Stimulated activated CD4-positive, alpha-beta T cell treated with anti-CD3 and anti-CD28 coated beads, Interleukin-15, amount 100 ng/mL, for 1 hour (primary cell): ENCODE results near the gene OLA1.

ENCODE experiments used
- DNase-seq, 2 donors: peaks; one replicate each; pipeline ENCODE4 v3.0.0-alpha.2; 2020; ENCODE audit warnings: low read depth in 1 of 2, low spot score in 1 of 2

Gene OLA1

DNA sequence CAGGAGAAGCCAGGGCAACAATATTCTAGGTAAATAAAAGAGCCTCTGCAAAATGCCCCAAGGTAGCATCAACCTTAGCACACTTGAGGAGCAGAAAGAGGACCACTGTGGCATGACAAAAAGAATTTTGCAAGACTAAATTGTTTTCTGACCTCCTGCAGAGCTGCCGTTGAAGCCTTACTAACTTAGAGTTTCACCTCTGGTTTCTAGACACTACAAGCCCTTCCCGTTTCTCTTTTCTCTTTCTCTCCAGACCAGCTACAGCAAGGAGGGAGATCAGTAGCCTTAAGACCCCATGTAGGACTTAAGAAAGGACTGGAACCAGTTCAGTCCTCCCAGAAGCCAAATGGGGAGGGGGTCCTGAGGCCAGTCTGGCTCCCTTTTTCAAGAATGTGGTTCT lies 209.9 kb downstream of the OLA1 start:
- no peak for DNase-seq

DNA sequence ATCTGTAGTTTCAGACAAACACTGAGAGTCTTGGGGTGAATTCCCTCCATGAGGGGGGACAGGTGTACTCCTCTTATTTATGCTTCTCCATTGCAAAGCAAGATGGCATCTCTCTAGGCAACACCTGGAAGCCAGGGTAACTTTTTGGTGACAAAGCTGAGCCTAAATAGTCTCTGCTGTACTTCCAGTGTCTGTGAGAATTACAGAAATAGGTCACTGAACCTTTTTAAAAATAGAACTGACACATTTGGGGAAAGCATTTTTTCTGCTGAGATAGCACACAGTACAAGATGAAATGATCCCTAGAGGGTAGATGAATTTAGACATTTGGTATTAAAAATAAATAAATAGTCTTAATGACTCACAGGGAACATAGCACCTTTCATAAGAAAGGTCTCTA lies 211.5 kb downstream of the OLA1 start:
- DNase-seq, result no peak

DNA sequence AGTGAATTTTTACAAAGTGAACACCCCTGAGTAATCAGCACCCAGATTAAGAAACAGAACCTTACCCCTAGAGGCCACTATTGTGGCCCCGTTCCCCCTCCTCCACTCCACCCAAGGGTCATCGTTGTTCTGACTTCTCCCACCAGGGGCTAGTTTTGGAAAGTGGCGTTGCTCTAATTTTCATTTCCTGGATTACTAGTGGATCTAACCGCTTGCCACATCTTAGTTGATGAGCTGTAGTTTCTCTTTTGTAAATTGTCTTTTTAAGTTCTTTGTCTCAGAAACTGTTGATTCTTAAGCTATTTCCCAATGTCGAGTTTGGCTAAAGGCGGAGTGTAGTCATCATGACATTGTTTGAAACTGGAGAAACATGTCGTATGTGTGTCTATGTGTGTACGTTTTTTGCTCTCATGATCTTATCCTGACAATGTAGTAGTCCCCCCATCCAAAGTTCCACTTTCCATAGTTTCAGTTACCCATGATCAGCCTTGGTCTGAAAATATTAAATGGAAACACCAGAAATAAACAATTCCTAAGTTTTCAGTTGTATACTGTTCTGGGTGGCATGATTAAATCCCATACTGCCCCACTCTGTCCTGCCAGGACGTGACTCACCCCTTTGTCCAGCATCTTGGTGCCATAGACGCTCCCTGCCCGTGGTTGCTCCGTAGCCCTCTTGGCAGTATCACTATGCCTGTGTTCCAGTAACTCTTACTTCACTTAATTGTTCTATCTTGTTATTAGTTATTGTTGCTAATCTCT lies 212.2 kb downstream of the OLA1 start:
- DNase-seq, result no peak

DNA sequence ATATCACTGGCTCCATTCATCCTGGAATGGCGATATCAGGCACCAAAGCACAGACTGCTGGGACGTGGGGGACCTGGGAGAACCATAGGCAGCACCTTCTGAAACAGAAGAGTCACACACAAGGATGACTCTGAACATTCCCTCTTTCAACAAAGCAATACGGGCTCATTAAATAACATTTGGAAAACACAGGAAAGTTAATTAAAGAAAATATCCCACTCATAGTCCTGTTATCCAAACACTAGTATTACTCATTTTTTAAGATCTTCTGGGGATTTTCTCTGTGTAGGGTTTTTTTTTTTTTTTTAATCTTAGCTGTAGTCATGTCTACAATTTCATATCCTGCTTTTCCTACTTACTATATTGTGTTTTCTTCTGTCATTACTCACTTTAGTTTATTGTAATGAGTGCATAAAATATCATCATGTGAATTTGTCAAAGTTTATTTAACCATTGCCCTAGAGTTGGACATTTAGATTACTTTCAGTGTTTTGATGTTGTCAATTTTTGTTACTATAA lies 213.2 kb downstream of the OLA1 start:
- no peak for DNase-seq

DNA sequence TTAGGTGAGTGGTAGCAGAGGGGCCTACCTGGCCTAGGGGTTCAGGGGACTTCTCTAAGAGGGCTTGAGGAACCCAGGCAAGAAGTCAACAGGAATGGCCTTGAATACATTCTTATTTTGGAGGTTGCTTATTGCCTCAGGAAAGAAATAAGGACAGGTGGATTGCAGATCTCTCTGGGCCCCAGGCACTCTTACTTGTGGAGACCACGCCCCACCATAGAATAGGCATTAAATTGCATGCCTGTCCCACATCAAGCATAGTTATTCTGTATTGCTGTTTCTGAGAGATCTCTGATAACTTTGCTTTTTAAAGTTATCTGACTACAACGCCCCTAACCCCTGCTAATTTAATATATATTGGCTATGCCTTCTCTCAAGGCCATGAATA lies 215.2 kb downstream of the OLA1 start:
- DNase-seq, result no peak

DNA sequence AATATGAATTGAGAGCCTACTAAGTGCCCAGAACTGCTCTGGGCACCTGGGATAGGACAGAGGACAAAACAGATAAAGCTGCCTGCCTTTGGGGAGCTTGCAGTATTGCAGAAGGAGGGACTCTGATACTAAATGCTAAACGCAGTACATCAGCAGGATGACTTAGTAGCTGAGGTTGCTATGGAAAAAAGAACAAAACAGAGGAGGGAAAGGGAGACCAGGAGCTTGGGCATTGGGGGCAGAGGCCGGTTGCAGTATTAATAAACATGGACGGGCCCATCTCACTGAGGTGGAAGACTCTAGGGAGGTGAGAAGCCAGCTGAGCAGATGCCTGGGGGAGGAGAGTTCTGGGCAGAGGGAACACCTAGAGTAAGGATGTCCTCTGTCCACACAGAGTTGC lies 217.1 kb downstream of the OLA1 start:
- DNase-seq, result no peak

DNA sequence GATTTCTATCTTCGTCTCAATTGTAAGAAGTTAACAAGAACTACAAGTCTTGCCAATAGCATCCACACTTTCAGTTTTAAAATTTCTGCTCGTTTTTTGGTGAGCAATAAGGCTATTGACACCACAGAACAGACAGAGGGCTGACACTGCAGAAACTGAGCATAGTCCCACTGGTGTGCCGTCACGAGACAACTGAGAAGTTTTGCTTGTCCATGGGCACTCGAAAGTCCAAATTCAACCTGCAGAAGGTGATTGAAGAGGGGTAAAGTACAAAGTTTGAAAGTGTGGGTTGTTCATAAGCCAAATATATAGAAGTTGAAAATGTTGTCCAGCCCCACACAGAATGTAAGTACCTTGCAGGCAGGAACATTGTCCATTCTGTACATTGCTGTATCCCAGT lies 219.4 kb downstream of the OLA1 start:
- no peak for DNase-seq

DNA sequence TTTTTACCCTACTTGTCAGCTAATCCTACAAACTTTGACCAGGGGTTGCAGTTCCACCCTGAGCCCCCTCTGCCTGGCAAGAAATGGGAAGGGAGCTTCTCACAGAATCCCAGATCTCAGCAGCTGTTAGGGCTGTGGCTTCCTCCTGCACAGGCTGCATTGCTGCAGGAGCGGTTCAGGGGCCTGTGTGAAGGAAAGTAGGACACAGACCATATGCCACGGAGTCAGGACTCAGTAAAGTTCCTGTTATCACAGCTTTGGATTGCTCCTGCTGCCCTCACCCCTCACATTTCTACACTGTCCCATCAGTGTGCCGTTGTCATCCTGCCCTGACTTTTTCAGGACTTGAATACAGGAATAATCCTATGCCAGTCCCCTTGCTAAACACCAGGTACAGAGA lies 220.4 kb downstream of the OLA1 start:
- DNase-seq, result no peak

DNA sequence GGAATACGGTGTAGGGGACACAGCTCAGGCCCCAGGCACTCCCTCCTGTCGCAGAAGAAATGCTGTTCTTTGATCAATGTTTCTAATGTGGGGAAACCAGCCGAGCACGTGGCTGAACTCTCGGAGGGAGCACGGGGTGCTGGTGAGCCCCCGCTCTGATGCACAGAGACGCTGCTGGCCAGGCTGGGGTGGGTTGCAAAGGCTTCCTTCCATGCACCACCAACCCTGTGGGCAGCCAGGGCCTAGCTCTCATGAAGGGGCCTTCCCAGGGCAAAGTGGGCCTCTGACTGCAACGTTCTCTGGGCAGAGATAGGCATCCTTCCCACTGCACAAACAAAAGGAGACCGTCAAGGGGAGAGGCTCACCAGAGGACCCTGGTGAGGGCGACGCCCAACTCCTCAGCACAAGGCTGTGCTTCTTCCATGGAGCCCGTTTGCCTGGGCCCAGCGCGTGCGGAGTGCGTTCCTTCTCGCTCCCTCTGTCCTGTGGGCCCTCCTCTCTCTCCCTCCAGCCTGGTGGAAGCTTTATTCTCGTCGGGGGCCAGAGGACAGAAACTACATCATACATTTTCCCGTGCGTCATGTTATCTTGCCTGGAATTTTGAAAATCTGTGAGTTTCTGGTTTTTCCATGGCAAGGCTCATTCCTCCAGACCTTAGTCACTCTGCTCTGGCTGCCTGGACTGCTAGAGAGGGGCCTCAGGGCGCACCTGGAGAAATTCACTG lies 222.0 kb downstream of the OLA1 start:
- no peak for DNase-seq

DNA sequence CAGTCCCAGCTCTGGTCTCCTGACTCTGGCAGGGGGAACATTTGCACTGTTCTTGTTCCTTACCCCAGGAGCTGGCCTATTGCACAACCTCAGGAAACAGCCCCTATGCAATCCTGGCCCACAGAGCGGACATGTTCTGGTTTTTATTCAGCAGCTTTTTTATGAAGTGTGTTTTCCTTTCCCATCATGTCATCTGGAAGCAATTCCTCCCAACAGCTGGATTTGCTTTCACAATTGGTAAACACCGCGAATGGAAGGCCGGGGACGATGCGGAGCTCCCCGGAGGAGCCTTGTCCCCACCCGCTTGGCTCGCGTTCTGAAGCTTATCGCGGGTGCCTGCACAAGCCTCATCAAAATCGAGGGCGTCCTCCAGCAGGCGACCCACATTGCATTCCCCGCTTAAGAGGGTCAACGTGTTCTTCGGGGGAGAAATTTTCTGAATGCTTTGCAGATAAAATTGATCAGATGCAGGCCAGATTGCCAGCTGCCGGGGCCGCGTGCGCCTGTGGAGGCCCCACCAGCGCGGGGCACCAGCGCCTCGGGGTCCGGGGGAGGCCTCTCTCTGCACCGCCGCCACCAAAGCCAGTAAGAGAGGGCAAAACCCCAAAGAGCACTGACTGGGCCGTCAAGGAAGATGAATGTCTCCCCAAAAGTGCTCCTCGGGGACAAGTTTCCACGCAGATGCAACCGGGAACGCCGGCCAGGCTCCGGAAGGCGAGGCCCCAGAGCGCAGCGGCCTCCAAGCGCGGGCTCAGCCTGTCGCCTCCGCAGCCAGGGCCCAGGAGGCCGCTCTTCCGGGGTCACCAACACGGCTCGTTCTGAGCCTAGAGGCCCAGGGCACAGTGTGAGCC lies 222.8 kb downstream of the OLA1 start:
- DNase-seq, result no peak

DNA sequence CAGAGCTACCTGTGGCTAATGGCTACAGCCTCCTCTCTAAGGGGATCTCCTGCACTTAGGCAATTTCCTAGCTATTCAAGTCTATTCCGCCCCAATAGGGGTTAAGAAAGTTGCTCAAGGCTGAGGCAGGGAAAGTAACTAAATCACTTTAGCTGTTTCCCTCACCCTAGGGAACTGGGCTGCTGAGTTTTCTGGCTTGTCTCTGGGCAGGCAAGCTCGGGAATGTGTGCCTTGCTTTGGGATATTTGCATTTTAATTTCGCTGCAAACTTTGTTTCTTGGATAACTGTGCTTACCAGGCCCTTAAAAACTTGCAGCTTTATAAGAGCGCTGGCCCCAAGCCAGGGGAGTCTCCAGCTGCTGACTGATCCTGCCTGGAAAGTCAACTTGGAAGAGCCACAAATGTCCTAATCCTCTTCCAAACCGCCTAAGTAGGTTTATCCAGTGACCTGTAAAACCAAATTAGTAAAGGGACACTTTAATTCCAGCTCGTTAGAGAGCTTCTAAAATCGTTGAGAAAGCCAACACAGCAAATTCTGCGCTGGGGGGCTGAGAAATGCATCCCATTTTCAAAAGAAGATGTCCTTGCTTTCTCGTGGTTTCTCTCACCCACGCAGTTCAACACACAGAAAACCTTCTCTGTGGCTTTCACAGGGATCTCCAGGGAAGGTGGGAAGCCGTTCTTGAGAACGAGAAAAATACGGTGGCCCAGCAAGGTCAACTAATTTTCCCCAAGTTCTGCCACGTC lies 223.6 kb downstream of the OLA1 start:
- DNase-seq, result no peak

DNA sequence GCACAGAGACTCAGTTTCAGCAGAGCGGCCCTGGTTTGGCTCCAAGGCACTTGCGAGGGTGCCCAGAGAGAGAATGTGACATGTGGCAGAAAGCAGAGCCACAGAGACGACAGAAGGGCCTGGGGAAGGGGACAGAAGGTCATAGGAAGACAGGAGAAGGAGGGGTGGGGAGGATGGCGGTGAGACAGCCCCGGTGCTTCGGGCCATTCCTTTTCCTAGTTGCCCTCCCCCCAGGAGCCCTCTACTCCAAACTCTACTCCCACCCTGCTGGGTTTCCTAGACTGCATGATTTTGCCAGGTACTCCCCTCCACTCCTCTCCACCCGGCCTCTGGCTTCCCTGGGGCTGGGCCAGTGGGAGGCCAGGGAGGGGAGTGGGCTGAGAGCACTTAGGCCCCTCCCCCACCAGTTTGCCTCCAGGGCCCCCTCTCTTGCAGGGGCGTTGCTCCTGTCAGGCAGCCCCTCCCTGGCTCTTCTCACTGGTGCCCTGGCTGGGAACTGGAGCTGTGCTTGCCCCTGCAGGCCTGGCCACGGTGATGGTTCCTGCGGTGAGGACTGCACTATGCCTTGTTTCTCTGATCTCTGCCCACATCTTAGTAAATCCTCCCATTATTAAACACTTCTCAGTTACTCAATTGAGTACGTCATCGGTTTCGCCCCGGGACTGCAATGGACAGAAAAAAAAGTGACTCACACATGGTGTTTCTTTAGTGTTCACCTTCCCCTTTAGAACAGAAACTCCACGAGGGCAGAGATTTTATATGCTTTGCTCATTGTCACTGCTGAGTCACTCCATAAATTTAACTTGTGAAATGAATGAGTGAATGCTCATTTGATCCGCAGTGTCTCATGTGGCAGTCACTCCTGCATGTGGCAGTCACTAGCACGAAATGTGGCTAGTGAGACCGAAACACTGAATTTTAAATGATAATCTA lies 224.5 kb downstream of the OLA1 start:
- no peak for DNase-seq
